NCI-H226 (cell line): Measurements from ENCODE around the gene DIAPH2.

Experiments used
- DNase-seq: peaks from one replicate; pipeline ENCODE4 v3.0.0-alpha.2; 2015

Gene DIAPH2

DNA sequence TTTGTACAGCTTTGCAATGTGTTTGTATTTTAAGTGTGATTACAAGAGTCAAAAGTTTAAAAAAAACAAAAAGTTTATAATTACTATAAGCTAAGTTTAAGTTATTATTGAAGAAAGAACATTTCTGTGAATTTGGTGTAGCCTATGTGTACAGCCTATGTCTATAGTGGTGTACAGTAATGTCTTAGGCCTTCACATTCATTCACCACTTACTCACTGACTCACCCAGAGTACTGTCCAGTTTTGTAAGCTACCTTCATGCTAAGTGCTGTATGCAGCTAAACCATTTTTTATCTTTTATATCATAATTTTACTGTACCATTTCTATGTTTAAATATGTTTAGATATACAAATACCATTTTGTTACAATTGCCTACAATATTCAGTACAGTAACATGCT, 381.3 kb downstream of the DIAPH2 start:
- no peak for DNase-seq

DNA sequence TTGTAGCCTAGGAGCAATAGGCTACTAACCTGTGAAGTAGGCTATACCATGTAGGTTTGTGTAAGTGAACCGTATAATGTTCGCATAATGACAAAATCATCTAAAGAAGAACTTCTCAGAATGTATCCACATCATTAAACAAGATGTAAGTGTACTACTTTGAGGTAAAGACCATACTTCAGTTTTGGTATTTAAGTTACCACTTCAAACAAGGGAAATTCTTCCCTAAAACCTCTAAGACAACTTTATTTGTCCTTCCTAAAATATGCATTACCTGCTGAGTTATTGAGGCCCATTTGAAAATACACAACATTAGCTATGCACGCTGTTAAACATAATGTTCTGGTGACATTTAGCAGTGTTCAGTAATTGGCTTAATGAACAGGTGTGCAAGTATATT, 381.7 kb downstream of the DIAPH2 start:
- DNase-seq: no peak

- no peak for DNase-seq
These were observed 385.7 kb downstream of the DIAPH2 start for GRCh38 chrX:97070346-97070745.

- DNase-seq: no peak
These were observed 389.8 kb downstream of the DIAPH2 start for GRCh38 chrX:97074400-97074799.

DNA sequence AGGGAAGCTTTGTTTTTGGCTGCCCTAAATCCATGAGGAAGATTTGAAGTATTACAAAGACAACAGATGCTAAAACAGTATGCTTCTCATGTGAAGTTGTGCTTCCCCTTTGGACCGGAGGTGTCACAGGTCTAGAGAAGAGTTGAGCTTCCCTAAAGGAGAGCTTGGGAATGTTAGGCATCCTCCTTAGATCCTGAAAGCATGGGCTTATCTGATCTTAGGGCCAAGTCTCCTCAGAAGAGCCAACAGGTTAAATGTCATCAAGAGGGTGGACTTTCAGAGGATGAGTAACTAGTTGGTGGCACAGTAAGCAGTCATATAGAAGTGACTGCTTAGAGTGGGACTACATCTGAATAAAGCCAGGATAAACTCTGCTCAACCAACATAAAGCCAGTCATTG, 404.5 kb downstream of the DIAPH2 start:
- DNase-seq: no peak

DNA sequence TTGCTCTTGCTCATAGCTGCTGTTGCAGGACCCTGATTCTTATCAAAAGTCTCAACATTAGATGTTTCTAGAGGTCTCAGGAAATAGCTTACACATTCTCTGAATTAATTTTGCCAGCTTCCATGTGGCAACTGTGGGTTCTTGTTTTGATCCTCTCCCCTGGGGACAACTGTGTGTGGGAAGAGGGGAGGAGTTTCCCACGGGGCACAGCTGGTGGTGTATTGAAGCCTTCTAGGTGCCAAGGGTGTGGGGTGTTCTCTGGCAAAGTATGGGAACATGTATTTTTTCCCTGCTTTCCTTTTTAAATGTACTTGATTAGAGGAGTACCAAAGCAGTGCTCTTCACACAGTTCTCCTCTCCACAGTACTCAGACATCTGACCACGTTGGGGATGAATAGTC, 411.7 kb downstream of the DIAPH2 start:
- no peak for DNase-seq

DNA sequence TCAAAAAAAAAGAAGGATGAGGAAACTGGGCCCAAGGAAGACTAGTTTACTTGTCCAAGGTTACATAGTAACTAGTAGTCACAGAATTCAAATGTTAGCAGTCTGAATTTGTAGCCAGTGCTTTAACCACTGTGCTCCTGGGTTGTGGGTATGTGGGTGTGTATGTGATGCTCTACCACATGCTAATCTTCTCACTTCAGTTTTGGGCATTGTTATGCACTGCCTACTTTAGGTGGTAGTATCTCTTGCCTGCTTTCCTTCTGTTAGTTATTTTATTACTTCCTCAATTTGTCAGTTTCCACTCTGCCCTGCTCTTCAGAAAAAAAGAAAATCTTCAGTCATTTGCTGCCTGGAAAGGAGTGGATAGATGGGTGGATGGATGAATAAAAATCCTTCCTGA, 418.3 kb downstream of the DIAPH2 start:
- no peak for DNase-seq

- DNase-seq: no peak
These were observed 425.1 kb downstream of the DIAPH2 start for GRCh38 chrX:97109730-97110129.

- DNase-seq: no peak
These were observed 432.9 kb downstream of the DIAPH2 start for GRCh38 chrX:97117572-97117971.

- DNase-seq: no peak
These were observed 434.9 kb downstream of the DIAPH2 start for GRCh38 chrX:97119474-97120109.

DNA sequence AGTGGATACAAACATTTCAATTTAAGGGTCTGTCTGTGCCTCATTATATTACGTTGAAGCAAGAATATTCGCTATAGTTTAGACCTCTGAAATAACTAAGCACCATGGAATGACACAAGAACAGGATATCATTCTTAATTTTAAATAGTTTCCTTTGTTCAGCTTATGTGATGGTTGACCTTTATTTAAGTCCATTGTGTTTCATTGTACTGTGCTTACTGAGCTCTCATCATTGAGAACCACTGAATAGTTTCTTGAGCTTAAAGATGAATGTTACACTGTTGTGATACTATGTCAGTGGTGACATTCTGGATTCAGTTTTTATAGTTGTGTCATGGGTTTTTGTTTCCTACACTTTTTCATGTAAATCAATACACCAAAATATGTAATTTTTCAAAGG, 438.4 kb downstream of the DIAPH2 start:
- no peak for DNase-seq

- DNase-seq: no peak
These were observed 441.4 kb downstream of the DIAPH2 start for GRCh38 chrX:97126020-97126419.

- no peak for DNase-seq
These were observed 448.2 kb downstream of the DIAPH2 start for GRCh38 chrX:97132664-97133415.

DNA sequence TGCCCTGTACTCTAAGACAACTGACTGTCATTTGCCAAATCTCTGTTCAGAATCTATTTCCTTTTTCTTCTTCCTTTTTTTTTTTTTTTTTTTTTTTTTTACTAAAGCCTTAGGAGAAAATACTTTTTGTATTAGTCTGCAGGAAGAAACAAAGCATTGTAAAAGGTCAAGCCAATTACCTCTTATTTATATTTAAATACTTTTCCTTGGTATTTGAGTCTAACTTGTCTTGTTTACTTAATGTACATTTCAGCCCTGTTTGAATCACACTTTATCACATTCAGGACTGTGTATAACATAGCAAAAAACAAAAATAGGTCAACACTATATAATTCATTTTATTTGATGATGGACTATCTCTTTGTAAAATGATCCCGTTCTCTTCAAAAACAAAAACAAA, 461.3 kb downstream of the DIAPH2 start:
- DNase-seq: no peak

DNA sequence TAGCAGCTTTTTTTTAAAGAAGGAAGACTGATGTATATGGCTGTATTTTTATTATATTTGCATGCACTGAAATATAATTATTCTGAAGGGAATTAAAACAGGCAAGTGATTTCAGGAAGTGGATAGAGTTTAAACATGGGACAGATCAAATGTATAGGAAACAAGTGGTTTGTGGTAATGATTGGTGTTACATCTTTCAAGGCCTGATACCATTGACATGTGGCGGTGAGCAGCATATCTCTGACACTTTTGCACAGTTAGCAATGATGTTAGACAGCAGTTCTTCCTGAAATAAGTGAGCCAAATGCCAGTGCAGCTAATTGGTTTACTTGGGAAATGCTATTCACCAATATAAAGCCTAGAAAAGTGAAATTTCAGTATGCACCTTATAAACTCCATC, 471.2 kb downstream of the DIAPH2 start:
- no peak for DNase-seq

DNA sequence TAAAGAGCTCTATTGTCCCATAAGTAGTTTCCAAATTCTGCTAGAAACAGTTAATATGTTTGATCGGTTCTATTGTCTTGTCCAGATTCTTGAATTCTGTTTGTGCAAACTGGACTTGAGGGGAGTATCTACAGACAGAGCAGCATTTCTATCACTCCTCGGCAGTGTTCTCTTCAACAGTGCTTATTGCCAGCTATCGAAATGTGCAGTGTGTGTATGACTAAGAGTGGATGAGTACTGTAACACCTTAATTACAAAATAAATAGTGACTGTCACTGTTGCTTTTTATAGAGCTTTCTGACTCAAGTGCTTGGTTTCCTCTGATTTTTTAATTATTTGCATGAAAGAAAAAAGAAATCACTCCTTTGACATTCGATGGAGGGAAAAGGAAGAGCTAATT, 473.6 kb downstream of the DIAPH2 start:
- no peak for DNase-seq

- DNase-seq: no peak
These were observed 475.5 kb downstream of the DIAPH2 start for GRCh38 chrX:97159916-97160800.

DNA sequence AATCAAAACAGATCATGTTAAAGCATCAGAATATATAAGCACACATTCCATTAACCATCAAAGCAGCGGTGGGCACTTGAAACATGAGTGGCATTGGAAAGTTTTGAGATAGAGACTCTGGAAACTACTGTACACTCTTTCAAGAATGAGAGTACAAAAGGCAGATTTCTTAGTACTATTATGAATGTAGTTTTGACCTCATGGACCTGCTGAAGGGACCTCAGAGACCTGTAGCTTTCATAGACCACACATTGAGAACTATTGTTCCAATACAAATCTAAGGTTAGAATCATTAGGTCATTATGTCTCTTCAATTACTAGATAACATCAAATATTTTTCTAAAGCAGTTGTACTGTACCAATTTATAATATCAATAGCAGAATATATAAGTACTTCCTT, 482.7 kb downstream of the DIAPH2 start:
- no peak for DNase-seq

DNA sequence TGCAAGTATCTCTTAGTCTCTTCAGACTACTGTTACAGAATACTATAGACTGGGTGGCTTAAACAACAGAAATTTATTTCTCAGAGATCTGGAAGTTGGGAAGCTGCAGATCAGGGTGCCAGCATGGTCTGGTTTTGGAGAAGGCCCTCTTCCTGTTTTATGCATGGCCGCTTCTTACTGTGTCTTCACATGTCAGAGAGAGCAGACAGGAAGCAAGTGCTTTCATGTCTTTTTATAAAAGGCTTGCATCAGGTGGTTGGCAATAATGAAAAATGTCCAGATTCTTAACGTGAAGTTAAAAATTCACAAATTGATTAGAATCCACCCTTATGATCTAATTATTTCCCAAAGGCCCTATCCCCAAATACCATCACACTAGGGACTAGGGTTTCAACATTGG, 484.0 kb downstream of the DIAPH2 start:
- DNase-seq: no peak

GRCh38 chrX:97175147-97175546, 490.5 kb downstream of the DIAPH2 start:
- DNase-seq: no peak

DNA sequence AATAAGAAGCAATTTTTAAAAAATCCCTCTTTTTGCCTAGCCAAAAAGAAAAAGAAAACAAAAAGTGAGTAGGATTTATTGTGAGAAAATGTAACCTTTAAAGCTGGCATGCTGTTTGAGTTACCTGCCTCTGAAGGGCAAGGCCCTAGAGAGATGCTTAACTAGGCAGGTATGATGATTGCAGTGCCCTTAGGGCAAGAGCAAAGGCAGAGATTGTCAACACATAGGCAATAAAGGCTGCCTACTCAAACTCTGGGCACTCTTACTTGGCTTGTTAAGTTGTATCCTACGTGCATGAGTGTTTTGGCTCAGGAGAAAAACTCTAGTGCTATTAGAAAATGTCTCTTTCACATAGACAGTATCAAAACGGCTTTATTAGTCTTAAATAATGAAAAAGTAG, 505.0 kb downstream of the DIAPH2 start:
- no peak for DNase-seq

DNA sequence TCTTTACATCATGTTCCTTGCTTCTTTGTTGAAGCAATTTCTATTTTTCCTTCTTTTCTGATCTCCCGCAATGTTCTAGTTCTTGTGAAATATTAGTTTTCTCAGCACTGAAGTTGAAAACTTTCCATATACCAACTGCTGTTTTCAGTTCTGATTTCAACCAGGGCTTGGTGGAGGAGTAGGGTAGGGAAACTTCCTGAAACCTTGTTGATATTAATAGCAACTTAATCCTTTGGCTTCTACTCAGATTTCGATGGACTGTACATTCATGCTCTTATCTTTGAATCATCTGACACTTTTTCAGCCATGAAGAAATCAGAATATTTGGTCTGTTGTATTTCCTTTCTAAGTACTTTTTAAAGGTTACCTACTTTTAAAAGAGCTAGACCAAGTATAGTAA, 514.9 kb downstream of the DIAPH2 start:
- DNase-seq: no peak

DNA sequence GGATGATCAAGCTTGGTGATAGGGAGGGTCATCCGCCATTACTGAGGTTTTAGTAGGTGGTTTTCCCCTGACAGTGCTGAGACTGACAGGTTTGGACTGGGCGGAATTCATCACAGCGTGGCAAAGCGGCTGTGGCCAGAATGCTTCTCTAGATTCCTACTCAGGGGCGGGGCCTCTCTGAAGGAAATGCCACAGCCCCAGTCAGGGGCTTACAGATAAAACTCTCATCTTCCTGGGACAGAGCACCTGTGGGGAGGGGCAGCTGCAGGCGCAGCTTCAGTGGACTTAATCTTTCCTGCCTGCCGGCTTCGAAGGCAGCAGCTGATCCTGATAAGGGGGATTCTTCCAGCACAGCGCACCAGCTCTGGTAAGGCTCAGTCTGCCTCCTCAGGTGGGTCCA, 515.8 kb downstream of the DIAPH2 start:
- DNase-seq: no peak

GRCh38 chrX:97210501-97210900, 525.9 kb downstream of the DIAPH2 start:
- no peak for DNase-seq
